ENCODE measurements around the gene FAM89A. TPM values are rescaled to one million over a fixed set of nuclear protein-coding genes. Genes with fewer than 3 reads are reported as not detected.

The FAM89A gene
- total and polyA plus RNA-seq, 9 of the 15 experiments (the other 6 are each of a cell fraction or from before 2014, with no cell fraction given): 8.7 to 66.2 (median 43.3) TPM

DNA sequence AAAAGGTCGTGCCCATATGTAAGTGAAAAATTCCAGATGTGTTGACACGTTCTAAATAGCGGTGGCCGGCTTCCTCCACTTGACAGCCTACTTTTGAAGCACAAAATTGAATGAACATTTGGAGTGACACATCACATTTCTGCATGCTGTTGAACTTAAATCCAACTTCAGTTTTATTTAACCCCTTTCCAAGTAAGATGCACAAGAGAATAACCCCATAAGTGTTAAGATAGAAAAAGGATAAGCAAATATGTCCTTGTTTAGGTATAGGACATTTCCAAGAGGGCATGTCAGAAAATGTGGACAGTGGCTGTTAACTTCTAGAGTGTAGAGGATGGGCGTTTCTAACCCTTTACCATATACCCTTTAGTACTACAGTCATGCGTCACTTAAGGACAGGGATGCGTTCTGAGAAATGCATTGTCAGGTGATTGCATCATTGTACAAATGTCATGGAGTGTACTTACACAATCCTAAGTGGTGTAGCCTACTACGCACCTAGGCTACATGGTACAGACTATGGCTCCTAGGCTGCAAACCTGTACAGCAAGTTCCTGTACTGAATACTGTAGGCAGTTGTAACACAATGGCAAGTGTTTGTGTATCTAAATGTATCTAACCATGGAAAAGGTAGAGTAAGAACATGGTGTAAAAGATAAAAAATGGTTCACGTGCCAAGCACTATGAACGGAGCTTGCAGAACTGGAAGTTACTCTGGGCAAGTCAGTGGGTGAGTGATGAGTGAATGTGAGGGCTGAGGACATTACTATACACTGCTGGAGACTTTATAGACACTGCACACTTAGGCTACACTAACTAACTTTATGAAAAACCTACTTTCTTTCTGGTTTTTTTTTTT, 9.3 kb upstream of the FAM89A start (continued):
- TF ChIP-seq ZNF586 (CRISPR knock-in tag; conservative IDR thresholded peaks at IDR 0.05) (no peak), GATAD2B (IDR thresholded peaks at IDR 0.05; ENCODE audit: borderline replicate concordance) (peak; percentile 67; the same call in 1 of the 2 replicates), GTF2F1 (IDR thresholded peaks at IDR 0.05; ENCODE audit: low read depth, low read length) (no peak), TARDBP (IDR thresholded peaks at IDR 0.05) (no peak), ZNF431 (CRISPR knock-in tag; IDR thresholded peaks at IDR 0.05) (no peak), CBFA2T2 (conservative IDR thresholded peaks at IDR 0.05) (no peak), PCBP2 (IDR thresholded peaks at IDR 0.05; ENCODE audit: low read depth, low read length, poor library complexity, severe bottlenecking) (no peak), TAF9B (IDR thresholded peaks at IDR 0.05; ENCODE audit: partially characterized antibody) (peak; percentile 77)
- TF ChIP-seq, protein P1, sequence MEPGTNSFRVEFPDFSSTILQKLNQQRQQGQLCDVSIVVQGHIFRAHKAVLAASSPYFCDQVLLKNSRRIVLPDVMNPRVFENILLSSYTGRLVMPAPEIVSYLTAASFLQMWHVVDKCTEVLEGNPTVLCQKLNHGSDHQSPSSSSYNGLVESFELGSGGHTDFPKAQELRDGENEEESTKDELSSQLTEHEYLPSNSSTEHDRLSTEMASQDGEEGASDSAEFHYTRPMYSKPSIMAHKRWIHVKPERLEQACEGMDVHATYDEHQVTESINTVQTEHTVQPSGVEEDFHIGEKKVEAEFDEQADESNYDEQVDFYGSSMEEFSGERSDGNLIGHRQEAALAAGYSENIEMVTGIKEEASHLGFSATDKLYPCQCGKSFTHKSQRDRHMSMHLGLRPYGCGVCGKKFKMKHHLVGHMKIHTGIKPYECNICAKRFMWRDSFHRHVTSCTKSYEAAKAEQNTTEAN (CRISPR knock-in tag; IDR thresholded peaks at IDR 0.05): 0 out of 2 replicates have a peak, but pooled peaks have one; percentile 36
- TF ChIP-seq, protein P2, sequence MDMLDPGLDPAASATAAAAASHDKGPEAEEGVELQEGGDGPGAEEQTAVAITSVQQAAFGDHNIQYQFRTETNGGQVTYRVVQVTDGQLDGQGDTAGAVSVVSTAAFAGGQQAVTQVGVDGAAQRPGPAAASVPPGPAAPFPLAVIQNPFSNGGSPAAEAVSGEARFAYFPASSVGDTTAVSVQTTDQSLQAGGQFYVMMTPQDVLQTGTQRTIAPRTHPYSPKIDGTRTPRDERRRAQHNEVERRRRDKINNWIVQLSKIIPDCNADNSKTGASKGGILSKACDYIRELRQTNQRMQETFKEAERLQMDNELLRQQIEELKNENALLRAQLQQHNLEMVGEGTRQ (CRISPR knock-in tag; IDR thresholded peaks at IDR 0.05): no peak
- TF ChIP-seq, protein P3, sequence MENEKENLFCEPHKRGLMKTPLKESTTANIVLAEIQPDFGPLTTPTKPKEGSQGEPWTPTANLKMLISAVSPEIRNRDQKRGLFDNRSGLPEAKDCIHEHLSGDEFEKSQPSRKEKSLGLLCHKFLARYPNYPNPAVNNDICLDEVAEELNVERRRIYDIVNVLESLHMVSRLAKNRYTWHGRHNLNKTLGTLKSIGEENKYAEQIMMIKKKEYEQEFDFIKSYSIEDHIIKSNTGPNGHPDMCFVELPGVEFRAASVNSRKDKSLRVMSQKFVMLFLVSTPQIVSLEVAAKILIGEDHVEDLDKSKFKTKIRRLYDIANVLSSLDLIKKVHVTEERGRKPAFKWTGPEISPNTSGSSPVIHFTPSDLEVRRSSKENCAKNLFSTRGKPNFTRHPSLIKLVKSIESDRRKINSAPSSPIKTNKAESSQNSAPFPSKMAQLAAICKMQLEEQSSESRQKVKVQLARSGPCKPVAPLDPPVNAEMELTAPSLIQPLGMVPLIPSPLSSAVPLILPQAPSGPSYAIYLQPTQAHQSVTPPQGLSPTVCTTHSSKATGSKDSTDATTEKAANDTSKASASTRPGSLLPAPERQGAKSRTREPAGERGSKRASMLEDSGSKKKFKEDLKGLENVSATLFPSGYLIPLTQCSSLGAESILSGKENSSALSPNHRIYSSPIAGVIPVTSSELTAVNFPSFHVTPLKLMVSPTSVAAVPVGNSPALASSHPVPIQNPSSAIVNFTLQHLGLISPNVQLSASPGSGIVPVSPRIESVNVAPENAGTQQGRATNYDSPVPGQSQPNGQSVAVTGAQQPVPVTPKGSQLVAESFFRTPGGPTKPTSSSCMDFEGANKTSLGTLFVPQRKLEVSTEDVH (IDR thresholded peaks at IDR 0.05; ENCODE audit: low read depth, partially characterized antibody): peak; percentile 51
- TF ChIP-seq, protein P4, sequence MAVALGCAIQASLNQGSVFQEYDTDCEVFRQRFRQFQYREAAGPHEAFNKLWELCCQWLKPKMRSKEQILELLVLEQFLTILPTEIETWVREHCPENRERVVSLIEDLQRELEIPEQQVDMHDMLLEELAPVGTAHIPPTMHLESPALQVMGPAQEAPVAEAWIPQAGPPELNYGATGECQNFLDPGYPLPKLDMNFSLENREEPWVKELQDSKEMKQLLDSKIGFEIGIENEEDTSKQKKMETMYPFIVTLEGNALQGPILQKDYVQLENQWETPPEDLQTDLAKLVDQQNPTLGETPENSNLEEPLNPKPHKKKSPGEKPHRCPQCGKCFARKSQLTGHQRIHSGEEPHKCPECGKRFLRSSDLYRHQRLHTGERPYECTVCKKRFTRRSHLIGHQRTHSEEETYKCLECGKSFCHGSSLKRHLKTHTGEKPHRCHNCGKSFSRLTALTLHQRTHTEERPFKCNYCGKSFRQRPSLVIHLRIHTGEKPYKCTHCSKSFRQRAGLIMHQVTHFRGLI (CRISPR knock-in tag; IDR thresholded peaks at IDR 0.05): peak; percentile 68
- TF ChIP-seq, protein P5, sequence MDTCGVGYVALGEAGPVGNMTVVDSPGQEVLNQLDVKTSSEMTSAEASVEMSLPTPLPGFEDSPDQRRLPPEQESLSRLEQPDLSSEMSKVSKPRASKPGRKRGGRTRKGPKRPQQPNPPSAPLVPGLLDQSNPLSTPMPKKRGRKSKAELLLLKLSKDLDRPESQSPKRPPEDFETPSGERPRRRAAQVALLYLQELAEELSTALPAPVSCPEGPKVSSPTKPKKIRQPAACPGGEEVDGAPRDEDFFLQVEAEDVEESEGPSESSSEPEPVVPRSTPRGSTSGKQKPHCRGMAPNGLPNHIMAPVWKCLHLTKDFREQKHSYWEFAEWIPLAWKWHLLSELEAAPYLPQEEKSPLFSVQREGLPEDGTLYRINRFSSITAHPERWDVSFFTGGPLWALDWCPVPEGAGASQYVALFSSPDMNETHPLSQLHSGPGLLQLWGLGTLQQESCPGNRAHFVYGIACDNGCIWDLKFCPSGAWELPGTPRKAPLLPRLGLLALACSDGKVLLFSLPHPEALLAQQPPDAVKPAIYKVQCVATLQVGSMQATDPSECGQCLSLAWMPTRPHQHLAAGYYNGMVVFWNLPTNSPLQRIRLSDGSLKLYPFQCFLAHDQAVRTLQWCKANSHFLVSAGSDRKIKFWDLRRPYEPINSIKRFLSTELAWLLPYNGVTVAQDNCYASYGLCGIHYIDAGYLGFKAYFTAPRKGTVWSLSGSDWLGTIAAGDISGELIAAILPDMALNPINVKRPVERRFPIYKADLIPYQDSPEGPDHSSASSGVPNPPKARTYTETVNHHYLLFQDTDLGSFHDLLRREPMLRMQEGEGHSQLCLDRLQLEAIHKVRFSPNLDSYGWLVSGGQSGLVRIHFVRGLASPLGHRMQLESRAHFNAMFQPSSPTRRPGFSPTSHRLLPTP (IDR thresholded peaks at IDR 0.05; ENCODE audit: borderline replicate concordance, extremely low read depth, insufficient read length): no peak
- TF ChIP-seq, protein P6, sequence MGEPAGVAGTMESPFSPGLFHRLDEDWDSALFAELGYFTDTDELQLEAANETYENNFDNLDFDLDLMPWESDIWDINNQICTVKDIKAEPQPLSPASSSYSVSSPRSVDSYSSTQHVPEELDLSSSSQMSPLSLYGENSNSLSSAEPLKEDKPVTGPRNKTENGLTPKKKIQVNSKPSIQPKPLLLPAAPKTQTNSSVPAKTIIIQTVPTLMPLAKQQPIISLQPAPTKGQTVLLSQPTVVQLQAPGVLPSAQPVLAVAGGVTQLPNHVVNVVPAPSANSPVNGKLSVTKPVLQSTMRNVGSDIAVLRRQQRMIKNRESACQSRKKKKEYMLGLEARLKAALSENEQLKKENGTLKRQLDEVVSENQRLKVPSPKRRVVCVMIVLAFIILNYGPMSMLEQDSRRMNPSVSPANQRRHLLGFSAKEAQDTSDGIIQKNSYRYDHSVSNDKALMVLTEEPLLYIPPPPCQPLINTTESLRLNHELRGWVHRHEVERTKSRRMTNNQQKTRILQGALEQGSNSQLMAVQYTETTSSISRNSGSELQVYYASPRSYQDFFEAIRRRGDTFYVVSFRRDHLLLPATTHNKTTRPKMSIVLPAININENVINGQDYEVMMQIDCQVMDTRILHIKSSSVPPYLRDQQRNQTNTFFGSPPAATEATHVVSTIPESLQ (CRISPR knock-in tag; IDR thresholded peaks at IDR 0.05): no peak; the same call in 1 of the 2 replicates

All from K562 (cell line).